OCI-LY7 (cell line): ENCODE results near the gene PARD3B.

Experiments
- EZH2phosphoT487 ChIP-seq: fragments of 200-600 bp; sonication (generic); IDR thresholded peaks from 2 replicates; pipeline ENCODE4 v1.6.1; 2018; ENCODE audit warnings: low read depth, borderline replicate concordance, mild to moderate bottlenecking, mixed run types, antibody characterized with exemption, low read length, moderate library complexity, mixed read lengths
- TF ChIP-seq, protein P1 (sequence below): fragments of 200-600 bp; sonication (generic); conservative IDR thresholded peaks from 2 replicates; pipeline ENCODE4 v1.5.1; 2014; ENCODE audit warnings: mild to moderate bottlenecking, antibody characterized with exemption, low read length, moderate library complexity, mixed read lengths

DNA sequence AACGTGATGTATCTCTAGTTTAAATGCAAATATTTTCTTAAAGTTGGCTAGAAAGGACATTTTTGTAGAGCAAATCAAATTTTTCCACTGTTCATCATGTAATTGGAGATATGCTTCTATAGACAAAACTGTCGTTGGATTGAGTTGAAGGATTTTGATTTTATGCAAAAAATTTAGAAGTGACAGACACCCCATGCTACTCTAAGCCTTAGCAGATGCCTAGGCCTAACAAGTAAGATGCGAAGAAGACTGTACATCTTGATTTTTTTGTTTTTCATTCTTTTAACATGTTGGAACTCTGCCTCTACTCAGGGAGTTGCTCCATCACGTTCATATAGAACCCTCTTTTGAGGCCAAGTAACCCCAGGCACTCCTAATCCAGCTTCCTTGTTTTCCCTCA lies 331.0 kb downstream of the PARD3B start:
- TF ChIP-seq, protein P1, sequence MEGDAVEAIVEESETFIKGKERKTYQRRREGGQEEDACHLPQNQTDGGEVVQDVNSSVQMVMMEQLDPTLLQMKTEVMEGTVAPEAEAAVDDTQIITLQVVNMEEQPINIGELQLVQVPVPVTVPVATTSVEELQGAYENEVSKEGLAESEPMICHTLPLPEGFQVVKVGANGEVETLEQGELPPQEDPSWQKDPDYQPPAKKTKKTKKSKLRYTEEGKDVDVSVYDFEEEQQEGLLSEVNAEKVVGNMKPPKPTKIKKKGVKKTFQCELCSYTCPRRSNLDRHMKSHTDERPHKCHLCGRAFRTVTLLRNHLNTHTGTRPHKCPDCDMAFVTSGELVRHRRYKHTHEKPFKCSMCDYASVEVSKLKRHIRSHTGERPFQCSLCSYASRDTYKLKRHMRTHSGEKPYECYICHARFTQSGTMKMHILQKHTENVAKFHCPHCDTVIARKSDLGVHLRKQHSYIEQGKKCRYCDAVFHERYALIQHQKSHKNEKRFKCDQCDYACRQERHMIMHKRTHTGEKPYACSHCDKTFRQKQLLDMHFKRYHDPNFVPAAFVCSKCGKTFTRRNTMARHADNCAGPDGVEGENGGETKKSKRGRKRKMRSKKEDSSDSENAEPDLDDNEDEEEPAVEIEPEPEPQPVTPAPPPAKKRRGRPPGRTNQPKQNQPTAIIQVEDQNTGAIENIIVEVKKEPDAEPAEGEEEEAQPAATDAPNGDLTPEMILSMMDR = no peak
- TF ChIP-seq EZH2phosphoT487 = no peak
